ENCODE data around the gene GABRR1. TPM values are rescaled to one million over a fixed set of nuclear protein-coding genes. Genes with fewer than 3 reads are reported as not detected.

Gene GABRR1
- total and polyA plus RNA-seq, 10 donors = not detected

DNA sequence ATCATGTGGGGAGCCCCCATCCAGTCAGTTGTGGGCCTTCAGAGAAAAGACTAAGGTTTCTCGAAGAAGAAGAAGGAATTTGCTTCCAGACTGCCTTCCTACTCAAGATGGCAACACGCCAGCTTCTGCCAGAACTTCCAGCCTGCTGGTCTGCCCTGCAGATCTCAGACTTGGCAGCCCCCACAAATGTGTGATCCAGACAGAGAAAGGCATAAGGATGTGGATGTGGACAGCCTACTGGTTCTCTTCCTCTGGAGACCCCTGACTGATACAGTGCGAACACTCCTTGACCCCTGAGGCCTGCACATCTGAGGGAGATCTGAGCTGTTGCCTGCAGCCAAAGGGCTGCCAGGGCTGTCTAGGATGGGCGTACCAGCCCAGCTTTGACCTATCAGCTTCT lies 8.6 kb downstream of the GABRR1 start:
- 65 to 80% (median 75%) methylated on average over 4 of the region's 4 CpGs for WGBS, 5 donors
- Histone ChIP-seq H3K36me3 (no peaks in the 10 kb centered on the region), H3K9me3 (no peaks in the 10 kb centered on the region), H3K4me1 (no peaks in the 10 kb centered on the region), H3K27ac (no peak overlapping the region), H3K27me3 (replicated peaks in 1 of 7) (no peaks in the 10 kb centered on the region), H3K4me3 (no peak overlapping the region)
- intact Hi-C loops (cut with DNase I; ENCODE audit: low total_unique reads) = no loop called here
- DNase-seq = no peak
- TF ChIP-seq, protein P1, sequence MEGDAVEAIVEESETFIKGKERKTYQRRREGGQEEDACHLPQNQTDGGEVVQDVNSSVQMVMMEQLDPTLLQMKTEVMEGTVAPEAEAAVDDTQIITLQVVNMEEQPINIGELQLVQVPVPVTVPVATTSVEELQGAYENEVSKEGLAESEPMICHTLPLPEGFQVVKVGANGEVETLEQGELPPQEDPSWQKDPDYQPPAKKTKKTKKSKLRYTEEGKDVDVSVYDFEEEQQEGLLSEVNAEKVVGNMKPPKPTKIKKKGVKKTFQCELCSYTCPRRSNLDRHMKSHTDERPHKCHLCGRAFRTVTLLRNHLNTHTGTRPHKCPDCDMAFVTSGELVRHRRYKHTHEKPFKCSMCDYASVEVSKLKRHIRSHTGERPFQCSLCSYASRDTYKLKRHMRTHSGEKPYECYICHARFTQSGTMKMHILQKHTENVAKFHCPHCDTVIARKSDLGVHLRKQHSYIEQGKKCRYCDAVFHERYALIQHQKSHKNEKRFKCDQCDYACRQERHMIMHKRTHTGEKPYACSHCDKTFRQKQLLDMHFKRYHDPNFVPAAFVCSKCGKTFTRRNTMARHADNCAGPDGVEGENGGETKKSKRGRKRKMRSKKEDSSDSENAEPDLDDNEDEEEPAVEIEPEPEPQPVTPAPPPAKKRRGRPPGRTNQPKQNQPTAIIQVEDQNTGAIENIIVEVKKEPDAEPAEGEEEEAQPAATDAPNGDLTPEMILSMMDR (IDR thresholded peaks at IDR 0.05 in 8 of 11, conservative IDR thresholded peaks at IDR 0.05 in 3 of 11) = no peak
- no peak for TF ChIP-seq POLR2A (IDR thresholded peaks at IDR 0.05)
- TF ChIP-seq POLR2AphosphoS5 (IDR thresholded peaks at IDR 0.05) = no peak

DNA sequence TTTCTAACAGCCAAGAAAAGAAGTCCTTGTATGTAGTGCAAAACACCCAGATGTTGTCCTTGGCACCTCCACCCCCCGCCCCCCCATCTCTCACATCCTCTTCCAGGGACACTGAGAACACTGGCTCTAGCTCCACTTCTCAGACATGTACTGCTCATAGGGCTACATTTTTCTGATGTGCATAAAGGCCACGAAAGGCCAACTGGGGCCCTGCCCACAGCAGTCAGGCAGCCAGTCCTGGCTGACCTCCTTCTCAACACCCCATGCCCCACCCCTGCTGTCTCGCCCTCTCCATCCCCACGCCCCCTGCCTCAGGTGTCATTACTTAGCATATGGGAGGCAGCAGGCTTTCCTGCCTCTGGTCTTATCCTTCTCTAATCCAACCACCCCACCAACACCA lies 11.3 kb downstream of the GABRR1 start:
- Histone ChIP-seq H3K36me3 (no peaks in the 10 kb centered on the region), H3K4me1 (no peaks in the 10 kb centered on the region), H3K27ac (no peak overlapping the region), H3K4me3 (no peak overlapping the region), H3K27me3 (replicated peaks in 1 of 7) (no peaks in the 10 kb centered on the region), H3K9me3 (no peaks in the 10 kb centered on the region)
- 72 to 90% (median 86%) methylated on average over 4 of the region's 4 CpGs for WGBS, 5 donors
- DNase-seq = no peak
- no peak for TF ChIP-seq POLR2AphosphoS5 (IDR thresholded peaks at IDR 0.05)
- TF ChIP-seq POLR2A (IDR thresholded peaks at IDR 0.05) = no peak
- TF ChIP-seq, protein P1 (IDR thresholded peaks at IDR 0.05 in 8 of 11, conservative IDR thresholded peaks at IDR 0.05 in 3 of 11) = no peak
- intact Hi-C loops (cut with DNase I; ENCODE audit: low total_unique reads) = no loop called here

- TF ChIP-seq POLR2AphosphoS5 (IDR thresholded peaks at IDR 0.05) (no peak), POLR2A (IDR thresholded peaks at IDR 0.05) (no peak)
- TF ChIP-seq, protein P1 (IDR thresholded peaks at IDR 0.05 in 8 of 11, conservative IDR thresholded peaks at IDR 0.05 in 3 of 11) = no peak
- Histone ChIP-seq H3K36me3 (no peaks in the 10 kb centered on the region), H3K9me3 (no peaks in the 10 kb centered on the region), H3K27ac (no peak overlapping the region), H3K4me1 (no peaks in the 10 kb centered on the region), H3K27me3 (replicated peaks in 1 of 7) (no peaks in the 10 kb centered on the region), H3K4me3 (no peak overlapping the region)
- intact Hi-C loops (cut with DNase I; ENCODE audit: low total_unique reads) = no loop called here
- WGBS, 5 donors = 83 to 96% (median 92%) methylated on average over 11 of the region's 11 CpGs
- DNase-seq = no peak
Observed at GRCh38 chr6:89204096-89204495, 13.1 kb downstream of the GABRR1 start.

DNA sequence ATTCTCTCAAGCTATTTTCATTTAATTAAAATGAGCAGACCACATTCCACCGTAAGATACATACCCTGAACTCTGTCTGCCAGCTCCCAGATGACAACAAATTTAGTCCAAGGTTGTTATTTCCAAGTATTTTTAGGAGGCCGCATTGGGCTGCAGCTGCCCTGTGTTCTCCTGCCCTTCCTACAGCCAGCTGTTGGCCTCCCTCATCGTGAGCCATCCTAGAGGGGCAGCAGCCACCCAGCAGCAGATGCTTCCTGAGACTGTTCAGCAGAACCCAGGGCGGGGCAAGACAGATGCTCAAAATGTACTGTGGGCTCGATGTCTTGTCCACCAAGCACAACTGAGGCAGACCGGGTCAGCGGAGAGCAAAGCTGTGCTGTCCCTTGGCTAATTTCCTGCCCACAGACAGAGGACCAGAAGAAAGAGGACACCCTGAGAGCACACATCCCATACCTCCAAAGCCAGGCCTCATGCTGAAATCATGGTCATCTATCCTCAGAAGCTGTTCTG lies 16.4 kb downstream of the GABRR1 start:
- Histone ChIP-seq H3K4me3 (no peak overlapping the region), H3K27ac (no peak overlapping the region), H3K9me3 (peaks cover 0 to 7% (median 5%) of the 10 kb centered on the region in 8 donors), H3K36me3 (no peaks in the 10 kb centered on the region), H3K4me1 (no peaks in the 10 kb centered on the region), H3K27me3 (replicated peaks in 1 of 7) (no peaks in the 10 kb centered on the region)
- 84 to 90% (median 87%) methylated on average over 6 to 7 of the region's 7 CpGs for WGBS, 5 donors
- intact Hi-C loops (cut with DNase I; ENCODE audit: low total_unique reads) = no loop called here
- no peak for DNase-seq
- TF ChIP-seq, protein P1 (IDR thresholded peaks at IDR 0.05 in 8 of 11, conservative IDR thresholded peaks at IDR 0.05 in 3 of 11) = no peak
- no peak for TF ChIP-seq POLR2A (IDR thresholded peaks at IDR 0.05)
- TF ChIP-seq POLR2AphosphoS5 (IDR thresholded peaks at IDR 0.05) = no peak
